A673 (cell line): ENCODE results near the gene MROH2A. TPM values are rescaled to one million over a fixed set of nuclear protein-coding genes. Genes with fewer than 3 reads are reported as not detected.
A peak's percentile ranks its signal among the peaks of the same experiment; 100 is the strongest.

Source experiments
- BruUV-seq: library from RNA; stranded (reverse); fragments of 400-500 nt; replicated peaks from 2 replicates; lab custom pipeline; 2021; lab: Mats Ljungman, UMichigan
- CTCF ChIA-PET: fragments of 300-600 bp; sonication (Branson Sonifier 250); formaldehyde crosslinking; loops from one replicate; lab custom pipeline; 2022; ENCODE audit warnings: antibody characterized with exemption; lab: Charles Lee
- POLR2A ChIA-PET: fragments of 300-600 bp; sonication (Branson Sonifier 250); formaldehyde crosslinking; loops from one replicate; lab custom pipeline; 2022; ENCODE audit warnings: antibody characterized with exemption; ENCODE audit not compliant: low non-redundant PET; lab: Charles Lee
- DNase-seq: peaks from one replicate; pipeline ENCODE4 v3.0.0-alpha.2; 2015; ENCODE audit warnings: low spot score
- H3K27ac ChIP-seq: fragments of 200-600 bp; sonication (generic); 2 replicates; pipeline ENCODE4 v1.5.1; 2016; ENCODE audit warnings: mixed run types, low read depth, mild to moderate bottlenecking, mixed read lengths, antibody characterized with exemption, low read length; ENCODE audit not compliant: poor library complexity, severe bottlenecking
- H3K27me3 ChIP-seq: fragments of 200-600 bp; sonication (generic); replicated peaks from 2 replicates; pipeline ENCODE4 v1.6.1; 2017; ENCODE audit warnings: mixed run types, low read depth, mild to moderate bottlenecking, mixed read lengths, antibody characterized with exemption, low read length; ENCODE audit not compliant: insufficient read depth, poor library complexity
- H3K36me3 ChIP-seq: fragments of 200-600 bp; sonication (generic); 2 replicates; pipeline ENCODE4 v1.6.1; 2016; ENCODE audit warnings: mixed run types, mild to moderate bottlenecking, mixed read lengths, antibody characterized with exemption, low read length; ENCODE audit not compliant: insufficient read depth, poor library complexity, severe bottlenecking
- H3K4me1 ChIP-seq: fragments of 200-600 bp; sonication (generic); 2 replicates; pipeline ENCODE4 v1.6.1; 2017; ENCODE audit warnings: mixed run types, mild to moderate bottlenecking, mixed read lengths, antibody characterized with exemption, low read length; ENCODE audit not compliant: insufficient read depth, poor library complexity, severe bottlenecking
- H3K4me3 ChIP-seq: fragments of 200-600 bp; sonication (generic); 2 replicates; pipeline ENCODE4 v1.5.1; 2016; ENCODE audit warnings: low read depth, mixed run types, mild to moderate bottlenecking, mixed read lengths, low read length; ENCODE audit not compliant: poor library complexity, severe bottlenecking
- H3K9me3 ChIP-seq: fragments of 200-600 bp; sonication (generic); 2 replicates; pipeline ENCODE4 v1.6.1; 2016; ENCODE audit warnings: mixed run types, low read depth, mild to moderate bottlenecking, mixed read lengths, antibody characterized with exemption, low read length; ENCODE audit not compliant: poor library complexity, severe bottlenecking
- CTCF ChIP-seq: fragments of 300-800, 200-600 bp; sonication (generic); conservative IDR thresholded peaks from 2 replicates; pipeline ENCODE4 v1.5.1; 2017; ENCODE audit warnings: low read depth, mild to moderate bottlenecking, antibody characterized with exemption, low read length, moderate library complexity, mixed read lengths
- EZH2 ChIP-seq: fragments of 200-600 bp; sonication (generic); IDR thresholded peaks from 2 replicates; pipeline ENCODE4 v1.6.1; 2017; ENCODE audit warnings: borderline replicate concordance, low read depth, mild to moderate bottlenecking, mixed read lengths, antibody characterized with exemption, low read length; ENCODE audit not compliant: poor library complexity, severe bottlenecking
- intact Hi-C: fragments of 100-400 bp; cut with micrococcal nuclease; formaldehyde crosslinking; loops from one replicate; pipeline ENCODE4 v1.10.0; 2022; ENCODE audit not compliant: unreplicated experiment
- total RNA-seq: library from RNA; stranded (reverse); gene quantifications from 2 replicates; pipeline ENCODE4 v1.2.3, GENCODE V29; 2021

The MROH2A gene
- total RNA-seq, 1 experiment from 2014 or later, result 1.3 TPM

- H3K4me3 ChIP-seq, result no peak overlapping the region
- peak; percentile 21 for DNase-seq
- H3K9me3 ChIP-seq, result no peaks in the 10 kb centered on the region
- BruUV-seq, result no TSS peak
- ChIA-PET POLR2A (no interaction called here), CTCF (no interaction called here)
- no peak for TF ChIP-seq EZH2
- no peak for TF ChIP-seq CTCF
- no peaks in the 10 kb centered on the region for H3K36me3 ChIP-seq
- H3K27me3 ChIP-seq, result no peaks in the 10 kb centered on the region
- H3K27ac ChIP-seq, result no peak overlapping the region
- intact Hi-C loops, result no loop called here
- H3K4me1 ChIP-seq, result no peaks in the 10 kb centered on the region
Observed at GRCh38 chr2:233764264-233764663, 13.9 kb upstream of the MROH2A start.

GRCh38 chr2:233764761-233765160 lies 13.4 kb upstream of the MROH2A start:
- TF ChIP-seq CTCF (no peak), EZH2 (no peak)
- Histone ChIP-seq H3K9me3 (no peaks in the 10 kb centered on the region), H3K4me1 (no peaks in the 10 kb centered on the region), H3K4me3 (no peak overlapping the region), H3K27me3 (no peaks in the 10 kb centered on the region), H3K27ac (no peak overlapping the region), H3K36me3 (no peaks in the 10 kb centered on the region)
- BruUV-seq, result no TSS peak
- DNase-seq, result no peak
- ChIA-PET POLR2A (no interaction called here), CTCF (no interaction called here)
- intact Hi-C loops, result no loop called here

DNA sequence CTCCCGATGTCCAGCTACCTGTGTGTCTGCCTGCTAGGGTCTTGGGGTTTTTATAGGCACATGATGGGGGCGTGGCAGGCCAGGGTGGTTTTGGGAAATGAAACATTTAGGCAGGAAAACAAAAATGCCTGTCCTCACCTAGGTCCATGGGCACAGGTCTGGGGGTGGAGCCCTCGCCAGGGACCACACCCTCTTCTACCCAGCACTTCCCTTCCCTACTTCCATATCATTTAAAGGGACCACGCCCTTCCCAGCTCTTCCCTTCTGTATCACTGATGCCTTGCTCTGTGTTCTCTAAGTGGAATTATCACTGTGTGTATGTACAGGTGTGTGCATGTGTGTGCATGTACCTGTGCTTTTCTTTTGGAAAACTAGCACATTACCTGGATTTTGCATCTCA lies 11.7 kb upstream of the MROH2A start:
- intact Hi-C loops, result no loop called here
- Histone ChIP-seq H3K4me1 (no peaks in the 10 kb centered on the region), H3K27ac (no peak overlapping the region), H3K36me3 (no peaks in the 10 kb centered on the region), H3K4me3 (no peak overlapping the region), H3K9me3 (no peaks in the 10 kb centered on the region), H3K27me3 (no peaks in the 10 kb centered on the region)
- CTCF ChIA-PET, result no interaction called here
- no TSS peak for BruUV-seq
- TF ChIP-seq CTCF, result no peak
- no peak for DNase-seq
- POLR2A ChIA-PET, result no interaction called here
